Left renal cortex interstitium (tissue), 4 donors: ENCODE data around the gene FER1L5. TPM values are rescaled to one million over a fixed set of nuclear protein-coding genes. Genes with fewer than 3 reads are reported as not detected.

ENCODE experiments used
- DNase-seq, 4 donors: peaks; one replicate each; pipeline ENCODE4 v3.0.0-alpha.2; 2013; ENCODE audit warnings: low read depth in 4 of 4, low spot score in 2 of 4, missing footprints in 1 of 4
- polyA plus RNA-seq, 4 donors: library from polyadenylated mRNA; unstranded; fragments of 120-200 nt; gene quantifications; one replicate each; pipeline ENCODE4 v1.2.1, GENCODE V29; 2013; ENCODE audit not compliant: insufficient read length in 4 of 4

FER1L5 gene
- polyA plus RNA-seq, 4 donors: 0.59 to 2.7 (median 1.5) TPM

- DNase-seq: no peak
Observed at GRCh38 chr2:96734880-96735583, 92.5 kb downstream of the FER1L5 start.

- DNase-seq: no peak
Observed at GRCh38 chr2:96737251-96737650, 94.7 kb downstream of the FER1L5 start.

- no peak for DNase-seq
Observed at GRCh38 chr2:96737831-96738230, 95.3 kb downstream of the FER1L5 start.

DNA sequence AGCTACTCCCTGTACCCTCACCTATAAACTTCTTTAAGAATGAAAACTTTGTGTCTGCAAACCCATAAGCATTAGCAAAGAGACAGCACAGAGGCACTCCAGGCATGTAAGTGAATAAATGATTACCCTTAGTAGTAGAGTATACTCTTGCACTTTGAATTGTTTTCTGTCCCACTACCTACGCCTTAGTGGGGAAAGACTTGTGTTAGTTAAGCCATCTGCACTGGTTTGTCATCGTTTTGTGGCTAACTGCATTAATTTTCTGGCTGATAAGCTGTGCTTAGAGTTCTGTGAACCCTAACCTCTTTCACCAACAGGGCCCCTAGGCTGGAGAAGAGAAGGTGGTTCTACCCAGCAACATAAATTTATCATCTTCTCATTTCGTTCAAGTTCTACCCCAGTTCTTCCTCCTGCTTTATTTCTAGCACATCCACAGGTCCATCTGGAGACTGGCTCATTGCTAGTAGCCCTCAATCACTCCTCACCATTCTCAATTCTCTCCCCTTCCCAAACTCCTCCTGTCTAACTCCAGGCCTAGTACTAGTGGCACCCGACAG, 96.6 kb downstream of the FER1L5 start:
- no peak for DNase-seq

DNA sequence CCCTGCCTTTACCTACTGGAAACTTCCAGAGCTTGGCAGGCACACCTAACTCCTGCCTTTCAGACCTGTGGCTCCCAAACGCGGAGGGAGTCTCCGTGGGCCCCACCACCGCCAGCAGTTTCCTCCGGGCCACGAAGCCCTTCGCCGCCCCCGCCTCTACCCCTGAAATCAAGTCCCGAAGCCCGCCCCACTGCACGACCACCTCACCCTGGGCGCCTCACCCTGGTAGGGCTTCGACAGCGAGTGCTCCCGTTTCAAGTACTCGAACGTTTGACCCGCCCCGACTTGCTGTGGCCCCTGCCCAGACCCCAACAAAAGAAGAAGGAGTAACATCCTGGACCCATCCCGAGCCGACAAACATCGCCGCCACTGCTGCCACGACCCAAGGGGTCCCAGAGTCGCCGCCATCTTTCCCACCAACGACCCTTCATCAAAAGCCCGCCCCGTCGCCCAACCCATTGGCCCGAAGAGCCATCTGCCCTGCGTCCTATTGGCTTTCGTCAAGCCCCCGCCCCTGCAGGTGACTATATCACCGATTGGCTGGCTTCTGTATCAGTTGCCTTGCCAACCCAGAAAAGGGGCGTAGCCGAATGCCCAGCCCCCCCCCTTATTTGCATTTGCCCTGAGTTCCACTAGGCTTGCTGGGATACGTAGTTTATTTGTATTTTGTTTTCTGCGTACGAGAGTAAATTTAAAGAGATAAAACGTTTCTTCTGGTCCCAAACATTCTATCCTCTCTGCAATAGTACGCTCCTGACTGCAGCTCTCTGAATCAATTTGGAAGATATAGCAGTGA, 97.3 kb downstream of the FER1L5 start, which contains the start of gene LMAN2L:
TSS of gene LMAN2L (minus strand) at position 432 of the 796 bp plus-strand sequence. CDS start at position 408, 24 bp downstream.
- peak in 3 of 4 donors; percentile 86 to 97 (median 92) for DNase-seq

DNA sequence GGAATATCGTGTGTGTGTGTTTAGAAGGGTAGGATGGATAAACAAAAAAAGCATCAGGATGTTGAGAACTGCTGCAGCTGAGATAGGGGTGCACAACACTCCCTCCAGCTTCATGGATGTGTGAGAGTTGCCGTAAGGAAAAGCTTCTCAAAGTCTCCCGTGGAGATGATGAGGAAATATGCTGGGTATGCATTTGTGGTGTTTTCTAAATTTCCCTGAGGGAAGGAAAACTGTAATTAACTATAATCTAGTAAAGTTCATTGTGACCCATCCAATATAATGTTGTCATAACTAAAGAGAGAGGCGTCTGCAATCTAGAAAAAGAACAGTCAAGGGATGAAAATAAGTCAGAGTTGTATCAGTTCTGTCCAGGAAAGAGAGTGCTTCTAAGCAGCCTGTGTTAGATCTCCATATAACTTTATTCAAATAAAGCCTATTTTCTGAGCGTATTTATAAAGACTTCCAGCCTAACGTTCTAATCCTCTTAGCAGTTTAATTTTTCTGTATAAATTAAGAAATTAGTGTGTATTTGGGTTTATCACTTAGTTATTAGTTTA, 104.6 kb downstream of the FER1L5 start:
- DNase-seq: no peak

- no peak for DNase-seq
Observed at GRCh38 chr2:96751800-96752199, 109.2 kb downstream of the FER1L5 start.

GRCh38 chr2:96753661-96754282, 111.2 kb downstream of the FER1L5 start:
- DNase-seq: no peak

GRCh38 chr2:96754317-96754716, 111.8 kb downstream of the FER1L5 start:
- DNase-seq: no peak

Other genes starting within 250 kb of the FER1L5 start
- gene NEURL3, start 137.4 kb upstream of the FER1L5 start, polyA plus RNA-seq: 1 to 10 TPM; 4.5 to 7.5 (median 6.2) TPM
- gene ARID5A, start 106.0 kb upstream of the FER1L5 start, polyA plus RNA-seq: 1 to 10 TPM; 4.3 to 6.9 (median 5.4) TPM
- 10 to 100 TPM; 48.1 to 63.8 (median 55.9) TPM for gene KANSL3, start 4.5 kb upstream of the FER1L5 start, polyA plus RNA-seq
- 10 to 100 TPM; 48.8 to 52.7 (median 51.4) TPM for gene LMAN2L, start 97.3 kb downstream of the FER1L5 start, polyA plus RNA-seq
- gene CNNM4, start 118.1 kb downstream of the FER1L5 start, polyA plus RNA-seq: 10 to 100 TPM; 12.1 to 16.2 (median 13.4) TPM
- gene CNNM3, start 173.5 kb downstream of the FER1L5 start, polyA plus RNA-seq: 10 to 100 TPM; 26.5 to 43.5 (median 32.9) TPM
- 1 to 10 TPM; 2.4 to 7.3 (median 4.8) TPM for gene ANKRD23, start 201.3 kb downstream of the FER1L5 start, polyA plus RNA-seq
- 10 to 100 TPM in 2 of 4 donors, 1 to 10 TPM in 2; 8.3 to 12.0 (median 9.6) TPM for gene ANKRD39, start 215.3 kb downstream of the FER1L5 start, polyA plus RNA-seq
- 10 to 100 TPM; 31.9 to 52.8 (median 43.4) TPM for gene SEMA4C, start 227.3 kb downstream of the FER1L5 start, polyA plus RNA-seq